ENCODE measurements around the gene SERPINB6.
A peak's percentile ranks its signal among the peaks of the same experiment; 100 is the strongest.

The SERPINB6 gene

DNA sequence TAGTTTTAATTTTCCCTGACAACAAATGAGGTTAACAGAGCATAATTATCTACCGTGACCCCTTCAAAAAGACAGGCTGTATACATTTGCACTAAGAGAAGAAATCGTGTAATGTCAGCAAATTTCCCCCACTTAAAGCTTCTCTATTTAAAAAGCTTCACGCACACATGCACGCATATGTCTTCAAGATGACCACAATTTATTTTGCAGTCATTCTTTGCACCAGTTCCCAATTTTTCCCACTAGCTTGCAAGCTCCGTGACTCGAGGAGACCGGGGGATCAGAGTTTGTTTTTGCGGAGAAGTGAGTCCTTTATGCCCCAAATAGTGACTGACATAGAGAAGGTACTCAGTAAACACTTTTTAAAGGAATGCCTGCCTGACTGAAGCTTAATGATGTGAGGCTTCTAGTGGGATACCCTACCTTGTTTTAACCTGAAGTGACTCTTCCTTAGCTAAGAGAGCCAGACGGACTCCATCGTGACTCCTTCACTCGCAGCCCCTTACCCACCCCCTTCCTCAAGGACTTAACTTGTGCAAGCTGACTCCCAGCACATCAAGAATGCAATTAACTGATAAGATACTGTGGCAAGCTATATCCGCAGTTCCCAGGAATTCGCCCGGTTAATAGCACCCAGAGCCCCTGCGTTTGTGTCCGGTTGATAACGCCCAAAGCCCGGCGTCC, 19.0 kb upstream of the SERPINB6 start:
- in situ Hi-C loops (cut with MboI; ENCODE audit: low pct_unique_long_range_greater_than_20kb, low sequenced_read_pairs, unreplicated experiment), result loop anchor here (5.0 kb wide), 1 partner anchor 62 kb away; no protein-coding TSS in a partner anchor
- TF ChIP-seq, protein P1, sequence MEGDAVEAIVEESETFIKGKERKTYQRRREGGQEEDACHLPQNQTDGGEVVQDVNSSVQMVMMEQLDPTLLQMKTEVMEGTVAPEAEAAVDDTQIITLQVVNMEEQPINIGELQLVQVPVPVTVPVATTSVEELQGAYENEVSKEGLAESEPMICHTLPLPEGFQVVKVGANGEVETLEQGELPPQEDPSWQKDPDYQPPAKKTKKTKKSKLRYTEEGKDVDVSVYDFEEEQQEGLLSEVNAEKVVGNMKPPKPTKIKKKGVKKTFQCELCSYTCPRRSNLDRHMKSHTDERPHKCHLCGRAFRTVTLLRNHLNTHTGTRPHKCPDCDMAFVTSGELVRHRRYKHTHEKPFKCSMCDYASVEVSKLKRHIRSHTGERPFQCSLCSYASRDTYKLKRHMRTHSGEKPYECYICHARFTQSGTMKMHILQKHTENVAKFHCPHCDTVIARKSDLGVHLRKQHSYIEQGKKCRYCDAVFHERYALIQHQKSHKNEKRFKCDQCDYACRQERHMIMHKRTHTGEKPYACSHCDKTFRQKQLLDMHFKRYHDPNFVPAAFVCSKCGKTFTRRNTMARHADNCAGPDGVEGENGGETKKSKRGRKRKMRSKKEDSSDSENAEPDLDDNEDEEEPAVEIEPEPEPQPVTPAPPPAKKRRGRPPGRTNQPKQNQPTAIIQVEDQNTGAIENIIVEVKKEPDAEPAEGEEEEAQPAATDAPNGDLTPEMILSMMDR (IDR thresholded peaks at IDR 0.05; ENCODE audit: extremely low read depth, insufficient read depth, missing control alignments), result no peak
- DNase-seq (ENCODE audit: low spot score), result no peak

- TF ChIP-seq, protein P1 (IDR thresholded peaks at IDR 0.05; ENCODE audit: extremely low read depth, insufficient read depth, missing control alignments), result no peak
- in situ Hi-C loops (cut with MboI; ENCODE audit: low pct_unique_long_range_greater_than_20kb, low sequenced_read_pairs, unreplicated experiment), result loop anchor here (5.0 kb wide), 1 partner anchor 63 kb away; no protein-coding TSS in a partner anchor
Measured at GRCh38 chr6:2989332-2990247, 18.2 kb upstream of the SERPINB6 start.

GRCh38 chr6:2988426-2989331, 17.3 kb upstream of the SERPINB6 start:
- TF ChIP-seq, protein P1 (IDR thresholded peaks at IDR 0.05; ENCODE audit: extremely low read depth, insufficient read depth, missing control alignments), result peak; percentile 81
- in situ Hi-C loops (cut with MboI; ENCODE audit: low pct_unique_long_range_greater_than_20kb, low sequenced_read_pairs, unreplicated experiment), result no loop called here

More at GRCh38 chr6:2989332-2990247, 18.2 kb upstream of the SERPINB6 start:
- DNase-seq (ENCODE audit: low spot score), result peak; percentile 82

GRCh38 chr6:2988094-2988425, 16.7 kb upstream of the SERPINB6 start:
- TF ChIP-seq, protein P1 (IDR thresholded peaks at IDR 0.05; ENCODE audit: extremely low read depth, insufficient read depth, missing control alignments), result no peak
- in situ Hi-C loops (cut with MboI; ENCODE audit: low pct_unique_long_range_greater_than_20kb, low sequenced_read_pairs, unreplicated experiment), result no loop called here
- no peak for DNase-seq (ENCODE audit: low spot score)

More at GRCh38 chr6:2988426-2989331, 17.3 kb upstream of the SERPINB6 start:
- peak; percentile 74 for DNase-seq (ENCODE audit: low spot score)

DNA sequence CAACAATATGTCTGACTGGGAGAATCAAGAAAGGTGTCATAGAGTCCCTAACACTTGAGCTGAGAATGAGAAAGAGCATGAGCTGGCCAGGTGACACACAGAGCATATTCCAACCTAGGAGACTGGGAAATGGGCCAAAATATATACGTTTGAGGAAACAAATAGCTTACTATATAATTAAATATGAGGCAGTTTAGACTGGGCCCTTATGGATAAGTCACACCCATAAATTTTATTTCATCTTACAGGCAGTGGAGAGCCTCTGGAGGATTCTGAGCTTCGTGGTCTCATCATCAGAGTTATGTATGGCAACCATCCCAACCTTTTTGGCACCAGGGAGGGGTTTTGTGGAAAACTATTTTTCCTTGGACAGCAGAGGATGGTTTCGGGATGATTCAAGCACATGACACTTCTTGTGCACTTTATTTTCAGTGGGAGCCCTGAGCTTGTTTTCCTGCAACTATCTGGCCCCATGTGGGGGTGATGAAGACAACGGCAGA, 15.4 kb upstream of the SERPINB6 start:
- TF ChIP-seq, protein P1 (IDR thresholded peaks at IDR 0.05; ENCODE audit: extremely low read depth, insufficient read depth, missing control alignments), result no peak
- in situ Hi-C loops (cut with MboI; ENCODE audit: low pct_unique_long_range_greater_than_20kb, low sequenced_read_pairs, unreplicated experiment), result no loop called here
- DNase-seq (ENCODE audit: low spot score), result no peak
